ENCODE results near the gene CTBP1. TPM values are rescaled to one million over a fixed set of nuclear protein-coding genes. Genes with fewer than 3 reads are reported as not detected.

The CTBP1 gene
- 278 and 286 TPM in 2 replicates for total RNA-seq

DNA sequence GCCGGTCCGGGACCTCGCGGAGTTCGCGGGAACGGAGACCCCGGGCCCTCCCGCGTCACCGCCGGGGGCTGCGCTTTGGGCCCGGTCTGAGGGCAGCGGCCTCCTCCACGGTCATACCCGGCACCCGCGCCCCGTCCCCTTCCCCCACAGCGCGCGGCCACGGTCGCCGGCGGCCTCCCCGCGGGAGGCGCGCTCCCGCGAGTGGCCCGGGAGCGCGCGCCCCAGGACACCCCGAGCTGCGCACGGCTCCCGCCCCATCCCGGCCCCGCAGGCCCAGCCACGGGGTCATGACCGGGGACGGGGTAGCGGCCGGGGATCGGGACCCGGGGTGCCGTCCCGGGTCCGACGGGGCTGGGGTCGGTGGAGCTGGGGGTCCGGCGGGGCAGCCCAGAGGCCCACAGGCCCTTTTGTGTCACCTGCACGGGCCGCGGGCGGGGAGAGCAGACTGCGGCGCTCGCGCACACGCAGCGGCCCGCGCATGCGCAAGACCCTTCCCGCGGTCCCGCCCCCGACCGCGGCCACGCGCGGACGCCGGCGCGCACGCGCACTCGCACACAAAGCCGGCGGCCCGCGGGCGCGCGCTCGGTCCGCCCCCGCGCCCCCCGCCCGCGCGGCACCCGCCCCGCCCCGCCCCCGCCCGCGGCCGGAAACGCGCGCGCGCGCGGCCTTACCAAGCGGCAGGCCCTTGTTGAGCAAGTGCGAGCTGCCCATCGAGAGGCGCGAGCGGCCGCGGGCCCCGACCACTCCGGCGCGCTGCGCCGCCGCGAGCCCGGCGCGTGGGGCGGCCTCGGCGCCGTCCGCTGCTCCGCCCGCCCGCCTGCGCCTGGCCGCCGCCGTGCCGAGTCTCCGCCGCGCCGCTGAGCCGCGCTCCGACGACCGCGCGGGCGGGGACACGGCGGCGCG lies at the start of gene CTBP1:
TSS of gene CTBP1 (minus strand) at position 886 of the 903 bp plus-strand sequence. CDS start 7,799 bp downstream, outside the sequence.

DNA sequence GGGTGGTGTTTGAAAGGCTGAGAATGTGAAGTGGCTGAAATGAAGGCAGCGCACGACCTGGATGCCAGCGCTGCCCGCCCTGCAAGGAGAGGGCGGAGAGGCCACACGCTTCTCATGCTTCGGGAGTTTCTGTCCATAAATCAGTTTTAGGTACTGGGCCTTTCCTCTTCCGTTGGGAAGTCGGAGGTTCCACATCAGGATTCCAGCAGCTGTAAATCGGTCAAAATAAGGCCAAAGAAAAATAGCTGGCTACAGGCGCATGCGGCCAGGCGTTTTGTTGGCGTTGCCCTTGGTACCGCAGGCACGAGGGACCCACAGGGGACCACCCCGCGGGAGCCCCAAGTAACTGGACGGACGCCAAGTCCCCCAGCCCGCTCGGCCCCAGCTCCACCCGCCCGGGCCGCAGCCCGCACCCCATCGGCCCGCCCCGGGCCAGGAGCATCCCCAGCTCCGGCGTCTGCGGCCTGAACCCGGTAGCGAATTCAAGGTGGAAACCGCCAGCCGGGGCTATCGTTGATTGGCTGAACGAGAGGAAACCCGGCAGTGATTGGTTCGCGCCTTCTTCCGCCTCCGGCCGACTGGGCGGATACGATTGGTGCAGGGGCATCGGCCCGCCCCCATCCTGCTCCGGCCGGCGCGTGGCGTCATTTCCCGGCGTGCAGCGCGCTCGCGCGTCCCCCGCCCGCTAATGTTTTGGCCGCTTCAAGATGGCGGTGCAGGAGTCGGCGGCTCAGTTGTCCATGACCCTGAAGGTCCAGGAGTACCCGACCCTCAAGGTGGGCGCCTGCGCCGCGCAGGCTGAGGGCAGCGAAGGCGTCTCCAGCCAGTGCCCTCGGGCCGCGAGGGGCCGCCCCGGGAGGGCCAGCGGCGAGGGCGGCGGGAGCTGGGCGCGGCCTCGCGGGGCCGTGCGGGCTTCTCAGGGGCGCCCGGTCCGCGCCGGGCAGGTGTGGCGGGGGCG lies 40.6 kb upstream of the CTBP1 start, which contains the start of gene MAEA:
TSS of gene MAEA (plus strand) at position 685 of the 958 bp plus-strand sequence. CDS start at position 708, 23 bp downstream.

GRCh38 chr4:1172228-1172851 lies 76.6 kb downstream of the CTBP1 start, which contains the start of gene SPON2:
Gene SPON2 (minus strand): TSS chr4:1172583.

Other genes starting within 250 kb of the CTBP1 start
- gene FGFRL1, start 237.5 kb downstream of the CTBP1 start, total RNA-seq, result 8.5 and 13.7 TPM in 2 replicates
- under 0.01 and 0.64 TPM in 2 replicates for gene RNF212, start 135.6 kb downstream of the CTBP1 start, total RNA-seq
- 2.4 and 7.7 TPM in 2 replicates for gene SPON2, start 76.5 kb downstream of the CTBP1 start, total RNA-seq
- gene MAEA, start 40.8 kb upstream of the CTBP1 start, total RNA-seq, result 44.3 and 60.0 TPM in 2 replicates
- 5.1 and 7.5 TPM in 2 replicates for gene UVSSA, start 98.1 kb upstream of the CTBP1 start, total RNA-seq
- not detected in 2 replicates for gene NKX1-1, start 157.3 kb upstream of the CTBP1 start, total RNA-seq

All from tracheal epithelial cell (primary cell).